HCT116 (cell line): ENCODE measurements around the gene KAT14. TPM values are rescaled to one million over a fixed set of nuclear protein-coding genes. Genes with fewer than 3 reads are reported as not detected.
"Not testable (repeated sequence)": the region's sequence is repeated elsewhere in the genome, so short reads cannot be mapped to it uniquely, and the experiment has no call there.

Experiments used
- ATAC-seq: fragments of 200-7000 bp; cut with Tn5 transposase; 2 replicates; pipeline ENCODE4 v1.9.1; 2020; ENCODE audit warnings: mild to moderate bottlenecking, moderate library complexity
- BruUV-seq: library from RNA; stranded (reverse); fragments of 400-500 nt; replicated peaks from 2 replicates; lab custom pipeline; 2021; lab: Mats Ljungman, UMichigan
- CTCF ChIA-PET: fragments of 300-600 bp; sonication (Branson Sonifier 250); formaldehyde crosslinking; loops from one replicate; lab custom pipeline; 2021; ENCODE audit warnings: antibody characterized with exemption; lab: Charles Lee
- POLR2A ChIA-PET: fragments of 300-600, 350-600 bp; sonication (Branson Sonifier 250); formaldehyde crosslinking; loops from one replicate; lab custom pipeline; 2021; ENCODE audit warnings: antibody characterized with exemption; lab: Charles Lee
- RAD21 ChIA-PET, 2 experiments: fragments of 300-600 bp; sonication (Branson Sonifier 250); formaldehyde crosslinking; loops; one replicate each; lab custom pipeline; 2023; ENCODE audit warnings: low total read pairs in 2 of 2; ENCODE audit not compliant: uncharacterized antibody in 2 of 2, unreplicated experiment in 2 of 2, low non-redundant PET in 1 of 2; lab: Charles Lee
- DNase-seq: peaks from one replicate; pipeline ENCODE4 v3.0.0-alpha.2; 2010; ENCODE audit warnings: low read depth, low spot score
- H2AFZ ChIP-seq: fragments of 200-600 bp; shearing (Covaris generic), sonication (generic); 2 replicates; pipeline ENCODE4 v1.6.1; 2017; ENCODE audit warnings: low read depth, mixed run types, mixed read lengths, antibody characterized with exemption, low read length; ENCODE audit not compliant: poor library complexity, severe bottlenecking
- H3K27ac ChIP-seq: 2 replicates; pipeline ENCODE4 v1.5.1; 2012; ENCODE audit warnings: low read depth, low read length
- H3K27me3 ChIP-seq: fragments of 200-600 bp; sonication (generic); 2 replicates; pipeline ENCODE4 v1.6.1; 2016; ENCODE audit warnings: mixed run types, low read length, mixed read lengths; ENCODE audit not compliant: insufficient read depth
- H3K36me3 ChIP-seq, 2 experiments: fragments of 200-500 bp in 1 of 2; fragments of 200-600 bp in 1 of 2; sonication (Bioruptor generic) in 1 of 2; sonication (generic) in 1 of 2; 2 replicates each; pipeline versions ENCODE4 v1.5.1 to v1.6.1; 2014 to 2016; ENCODE audit warnings: low read length in 2 of 2, inconsistent platforms in 1 of 2, mixed read lengths in 1 of 2, mixed run types in 1 of 2; ENCODE audit not compliant: insufficient read depth in 2 of 2, control insufficient read depth in 1 of 2
- H3K4me1 ChIP-seq, 2 experiments: fragments of 200-600 bp in 1 of 2; sonication (generic) in 1 of 2; 2 replicates each; pipeline versions ENCODE4 v1.5.1 to v1.6.1; 2012 to 2017; ENCODE audit warnings: low read length in 2 of 2, inconsistent platforms in 1 of 2, mild to moderate bottlenecking in 1 of 2, mixed read lengths in 1 of 2, mixed run types in 1 of 2, moderate library complexity in 1 of 2; ENCODE audit not compliant: insufficient read depth in 2 of 2, control insufficient read depth in 1 of 2
- H3K4me2 ChIP-seq: fragments of 200-600 bp; sonication (generic); 2 replicates; pipeline ENCODE4 v1.6.1; 2017; ENCODE audit warnings: mixed run types, low read length, mixed read lengths
- H3K4me3 ChIP-seq, 2 experiments: fragments of 200-600 bp in 1 of 2; sonication (generic) in 1 of 2; replicated peaks in 1 of 2; 2 replicates each; pipeline ENCODE4 v1.5.1; 2011 to 2016; ENCODE audit warnings: low read length in 2 of 2, control low read depth in 1 of 2, low read depth in 1 of 2, mild to moderate bottlenecking in 1 of 2, mixed read lengths in 1 of 2, mixed run types in 1 of 2
- H3K79me2 ChIP-seq: fragments of 200-600 bp; sonication (generic); 2 replicates; pipeline ENCODE4 v1.6.1; 2017; ENCODE audit warnings: mild to moderate bottlenecking, mixed run types, low read length, moderate library complexity, mixed read lengths; ENCODE audit not compliant: insufficient read depth
- H3K9ac ChIP-seq: fragments of 200-600 bp; sonication (generic); 2 replicates; pipeline ENCODE4 v1.6.1; 2016; ENCODE audit warnings: low read length, mixed read lengths
- H3K9me2 ChIP-seq: fragments of 200-600 bp; sonication (generic), shearing (Covaris generic); 2 replicates; pipeline ENCODE4 v1.6.1; 2017; ENCODE audit warnings: mixed run types, mild to moderate bottlenecking, moderate library complexity; ENCODE audit not compliant: insufficient read depth
- H3K9me3 ChIP-seq, 2 experiments: fragments of 200-500 bp in 1 of 2; fragments of 200-600 bp in 1 of 2; sonication (Bioruptor generic) in 1 of 2; sonication (generic) in 1 of 2; 2 replicates each; pipeline ENCODE4 v1.6.1; 2014 to 2017; ENCODE audit warnings: low read length in 2 of 2, mixed read lengths in 2 of 2, inconsistent platforms in 1 of 2, low read depth in 1 of 2, mild to moderate bottlenecking in 1 of 2, mixed run types in 1 of 2, moderate library complexity in 1 of 2; ENCODE audit not compliant: control insufficient read depth in 1 of 2, insufficient read depth in 1 of 2
- H4K20me1 ChIP-seq: fragments of 200-600 bp; sonication (generic), shearing (Covaris generic); 2 replicates; pipeline ENCODE4 v1.6.1; 2017; ENCODE audit warnings: mixed run types, mild to moderate bottlenecking, moderate library complexity; ENCODE audit not compliant: insufficient read depth
- EZH2 ChIP-seq: fragments of 200-600 bp; sonication (generic); IDR thresholded peaks from 2 replicates; pipeline ENCODE4 v1.6.1; 2017; ENCODE audit warnings: antibody characterized with exemption, mixed run types
- FOSL1 ChIP-seq: IDR thresholded peaks from 2 replicates; pipeline ENCODE4 v1.6.1; 2012; ENCODE audit warnings: low read depth
- MAX ChIP-seq: IDR thresholded peaks from 2 replicates; pipeline ENCODE4 v1.6.1; 2012
- POLR2A ChIP-seq: IDR thresholded peaks from 2 replicates; pipeline ENCODE4 v1.7.0; 2011; ENCODE audit warnings: borderline replicate concordance; ENCODE audit not compliant: insufficient read depth, insufficient read length; ENCODE audit errors: extremely low read depth
- POLR2AphosphoS5 ChIP-seq: IDR thresholded peaks from 2 replicates; pipeline ENCODE4 v1.6.1; 2011; ENCODE audit warnings: mild to moderate bottlenecking, low read depth, low read length, moderate library complexity
- REST ChIP-seq: IDR thresholded peaks from 2 replicates; pipeline ENCODE4 v1.6.1; 2012; ENCODE audit warnings: low read depth
- SIN3A ChIP-seq: IDR thresholded peaks from 2 replicates; pipeline ENCODE4 v1.6.1; 2012; ENCODE audit warnings: low read depth
- YY1 ChIP-seq: IDR thresholded peaks from 2 replicates; pipeline ENCODE4 v1.6.1; 2011; ENCODE audit warnings: low read length, low read depth, moderate library complexity, mild to moderate bottlenecking; ENCODE audit not compliant: insufficient replicate concordance; ENCODE audit errors: extremely low read depth
- intact Hi-C: fragments of 100-400 bp; cut with micrococcal nuclease; formaldehyde crosslinking; loops from 2 replicates; pipeline ENCODE4 v1.10.0; 2022
- total RNA-seq: library from RNA; stranded (reverse); gene quantifications from one replicate; pipeline ENCODE4 v1.2.1, GENCODE V29; 2021; ENCODE audit not compliant: unreplicated experiment

Gene KAT14
- total RNA-seq, 1 experiment from 2014 or later = 11.4 TPM

DNA sequence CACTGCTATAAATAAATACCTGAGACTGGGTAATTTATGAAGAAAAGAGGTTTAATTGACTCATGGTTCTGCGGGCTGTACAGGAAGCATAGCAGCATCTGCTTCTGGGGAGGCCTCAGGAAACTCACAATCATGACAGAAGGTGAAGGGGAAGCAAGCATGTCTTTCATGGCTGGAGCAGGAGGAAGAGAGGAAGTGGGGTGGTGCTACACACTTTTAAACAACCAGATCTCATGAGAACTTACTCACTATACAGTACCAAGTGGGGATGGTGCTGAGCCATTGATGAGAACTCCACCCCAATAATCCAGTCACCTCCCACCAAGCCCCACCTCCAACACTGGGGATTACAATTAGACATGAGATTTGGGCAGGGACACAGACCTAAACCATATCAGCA, 9.1 kb upstream of the KAT14 start:
- RAD21 ChIA-PET = not testable (repeated sequence)

GRCh38 chr20:18132663-18133062, 5.0 kb upstream of the KAT14 start:
- Histone ChIP-seq H3K4me1 (peaks cover 2 to 5% of the 10 kb centered on the region in 2 experiments; a peak in 2 of 4 replicates), H3K9me2 (no peaks in the 10 kb centered on the region), H3K9ac (no peak overlapping the region), H2AFZ (no peak overlapping the region), H3K4me3 (no peak overlapping the region), H3K79me2 (no peaks in the 10 kb centered on the region)
- ChIA-PET RAD21 (no interaction called here), CTCF (no interaction called here)
- no TSS peak for BruUV-seq
- TF ChIP-seq MAX (no peak), YY1 (no peak), FOSL1 (no peak), POLR2A (no peak), SIN3A (no peak), REST (no peak), POLR2AphosphoS5 (no peak), EZH2 (no peak)
- TF ChIP-seq, all 23 proteins: peak for 0
- POLR2A ChIA-PET = no interaction called here
- no peak for ATAC-seq
- H3K27me3 ChIP-seq = no peaks in the 10 kb centered on the region
- no peak overlapping the region for H3K27ac ChIP-seq
- H3K9me3 ChIP-seq = no peaks in the 10 kb centered on the region
- no peak overlapping the region for H3K4me2 ChIP-seq
- no peak for DNase-seq
- intact Hi-C loops = no loop called here
- no peaks in the 10 kb centered on the region for H4K20me1 ChIP-seq
- H3K36me3 ChIP-seq = no peaks in the 10 kb centered on the region

More for the DNA sequence above, 9.1 kb upstream of the KAT14 start:
- H3K9me3 ChIP-seq, DNase-seq, POLR2A ChIA-PET, H3K27me3 ChIP-seq, H3K79me2 ChIP-seq, intact Hi-C loops, H3K36me3 ChIP-seq, H3K9ac ChIP-seq, H3K4me1 ChIP-seq, ATAC-seq, H3K4me2 ChIP-seq, H2AFZ ChIP-seq, H4K20me1 ChIP-seq, H3K4me3 ChIP-seq, H3K9me2 ChIP-seq, H3K27ac ChIP-seq, BruUV-seq, CTCF ChIA-PET: not testable (repeated sequence)
